Measurements from ENCODE around the gene BRPF1. TPM values are rescaled to one million over a fixed set of nuclear protein-coding genes. Genes with fewer than 3 reads are reported as not detected.
A peak's percentile ranks its signal among the peaks of the same experiment; 100 is the strongest.

BRPF1 gene
- total and polyA plus RNA-seq, 10 of the 15 experiments (the other 5 are each of a cell fraction or from before 2014, with no cell fraction given): 1.2 to 25.3 (median 13.6) TPM

GRCh38 chr3:9769426-9770275 lies 38.1 kb downstream of the BRPF1 start, which contains the start of gene CAMK1 (continued):
- TF ChIP-seq ZZZ3 (IDR thresholded peaks at IDR 0.05; ENCODE audit: control insufficient read depth, insufficient read length, low read depth) (no peak), ZNF24 (IDR thresholded peaks at IDR 0.05) (no peak), DPF2 (IDR thresholded peaks at IDR 0.05) (0 out of 2 replicates have a peak, but pooled peaks have one; percentile 28), ESRRA (IDR thresholded peaks at IDR 0.05; ENCODE audit: low read length) (no peak), KLF5 (IDR thresholded peaks at IDR 0.05; ENCODE audit: partially characterized antibody) (no peak), BHLHE40 (IDR thresholded peaks at IDR 0.05; ENCODE audit: borderline replicate concordance in 1 of 2, low read depth in 2 of 2, low read length in 1 of 2) (peak in 1 of 2 experiments; percentile 48; a peak in 1 of 4 replicates), TARDBP (IDR thresholded peaks at IDR 0.05; ENCODE audit: borderline replicate concordance) (no peak), SUPT20H (IDR thresholded peaks at IDR 0.05; ENCODE audit: borderline replicate concordance, control insufficient read depth, low read depth, low read length) (no peak), ETV6 (conservative IDR thresholded peaks at IDR 0.05 in 1 of 2, IDR thresholded peaks at IDR 0.05 in 1 of 2; ENCODE audit: borderline replicate concordance in 1 of 2, low read depth in 1 of 2) (no peak), BACH1 (IDR thresholded peaks at IDR 0.05; ENCODE audit: borderline replicate concordance) (no peak; the same call in 1 of the 2 replicates), ZBTB4 (CRISPR knock-in tag; IDR thresholded peaks at IDR 0.05) (no peak), CEBPB (IDR thresholded peaks at IDR 0.05; ENCODE audit: borderline replicate concordance in 1 of 2, low read depth in 2 of 2, low read length in 2 of 2) (no peak)

Data from GM12878 (cell line).